ENCODE measurements around the gene ARFGAP1. TPM values are rescaled to one million over a fixed set of nuclear protein-coding genes. Genes with fewer than 3 reads are reported as not detected.

ARFGAP1 gene
- total RNA-seq, 1 experiment from 2014 or later = 63.0 TPM

DNA sequence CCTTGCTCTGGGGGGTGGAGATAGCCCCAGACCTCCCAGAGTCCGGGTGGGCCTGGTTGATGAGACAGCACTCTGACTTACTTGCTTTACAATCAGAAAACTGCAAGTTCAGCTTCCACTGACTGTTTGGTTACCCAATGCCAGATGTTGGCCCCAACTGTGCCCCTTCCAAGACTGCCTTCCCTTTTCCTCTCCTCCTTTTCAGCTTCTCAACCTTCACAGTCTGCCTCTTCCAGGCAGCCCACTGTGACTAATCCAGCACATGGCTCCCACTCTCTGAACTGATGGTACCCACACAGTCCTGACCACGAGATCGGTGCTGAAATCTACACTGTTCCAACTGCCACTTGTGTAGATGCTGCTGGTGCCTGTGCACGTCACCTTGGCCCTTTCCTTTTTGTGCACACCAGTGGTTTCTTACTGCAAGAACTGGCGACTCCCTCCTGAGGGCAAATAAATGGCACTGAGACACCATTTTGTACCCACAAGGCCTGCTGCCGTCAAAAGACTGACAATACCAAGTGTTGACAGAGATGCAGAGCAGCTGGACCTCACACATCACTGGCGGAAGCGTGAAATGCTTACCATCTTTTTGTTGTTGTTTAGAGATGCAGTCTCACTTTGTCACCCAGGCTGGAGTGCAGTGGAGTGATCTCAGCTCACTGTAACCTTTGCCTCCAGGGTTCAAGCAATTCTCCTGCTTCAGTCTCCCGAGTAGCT lies 1.8 kb upstream of the ARFGAP1 start:
- H3K4me3 ChIP-seq = no peak overlapping the region
- H3K36me3 ChIP-seq = peaks cover 19% of the 10 kb centered on the region
- H3K4me1 ChIP-seq (replicated peaks) = peaks cover 12% of the 10 kb centered on the region
- H3K9me3 ChIP-seq (replicated peaks) = no peaks in the 10 kb centered on the region
- DNase-seq (ENCODE audit: low read depth in 1 of 2, low spot score in 2 of 2) = no peak
- no peak overlapping the region for H3K27ac ChIP-seq
- H3K27me3 ChIP-seq (replicated peaks) = peaks cover 18% of the 10 kb centered on the region

DNA sequence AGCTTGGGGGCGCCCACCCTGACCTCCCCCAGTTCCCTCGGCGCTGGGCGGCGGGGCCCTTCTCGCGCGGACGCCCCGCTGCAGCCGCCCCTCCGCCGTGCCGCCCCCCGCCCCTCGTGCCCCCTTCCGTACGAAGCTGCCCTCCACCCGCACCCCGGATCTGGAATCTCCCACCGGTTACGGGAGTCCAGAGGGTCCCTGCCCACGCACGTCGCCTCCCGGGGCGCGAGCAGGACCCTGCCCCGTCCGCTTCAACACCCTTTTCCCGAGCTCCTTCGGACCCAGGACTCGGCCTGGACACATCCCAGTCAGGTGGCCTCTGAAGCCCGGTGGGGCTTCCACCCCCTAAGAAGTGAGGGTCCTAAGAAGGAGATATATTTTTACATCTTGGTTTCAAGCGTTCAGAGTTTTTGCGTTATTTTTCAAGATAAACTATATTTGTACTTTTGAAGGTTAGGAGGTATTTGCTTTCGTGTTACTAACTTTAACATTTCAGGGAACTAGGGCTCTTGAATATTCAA lies 506 bp downstream of the ARFGAP1 start:
- Histone ChIP-seq H3K36me3 (peaks cover 42% of the 10 kb centered on the region), H3K27me3 (replicated peaks) (peaks cover 7% of the 10 kb centered on the region), H3K4me1 (replicated peaks) (peaks cover 12% of the 10 kb centered on the region), H3K9me3 (replicated peaks) (no peaks in the 10 kb centered on the region), H3K27ac (peak overlapping the region; percentile 66; the same call in 1 of the 2 replicates), H3K4me3 (peak overlapping the region; percentile 99)
- no peak for DNase-seq (ENCODE audit: low read depth in 1 of 2, low spot score in 2 of 2)

DNA sequence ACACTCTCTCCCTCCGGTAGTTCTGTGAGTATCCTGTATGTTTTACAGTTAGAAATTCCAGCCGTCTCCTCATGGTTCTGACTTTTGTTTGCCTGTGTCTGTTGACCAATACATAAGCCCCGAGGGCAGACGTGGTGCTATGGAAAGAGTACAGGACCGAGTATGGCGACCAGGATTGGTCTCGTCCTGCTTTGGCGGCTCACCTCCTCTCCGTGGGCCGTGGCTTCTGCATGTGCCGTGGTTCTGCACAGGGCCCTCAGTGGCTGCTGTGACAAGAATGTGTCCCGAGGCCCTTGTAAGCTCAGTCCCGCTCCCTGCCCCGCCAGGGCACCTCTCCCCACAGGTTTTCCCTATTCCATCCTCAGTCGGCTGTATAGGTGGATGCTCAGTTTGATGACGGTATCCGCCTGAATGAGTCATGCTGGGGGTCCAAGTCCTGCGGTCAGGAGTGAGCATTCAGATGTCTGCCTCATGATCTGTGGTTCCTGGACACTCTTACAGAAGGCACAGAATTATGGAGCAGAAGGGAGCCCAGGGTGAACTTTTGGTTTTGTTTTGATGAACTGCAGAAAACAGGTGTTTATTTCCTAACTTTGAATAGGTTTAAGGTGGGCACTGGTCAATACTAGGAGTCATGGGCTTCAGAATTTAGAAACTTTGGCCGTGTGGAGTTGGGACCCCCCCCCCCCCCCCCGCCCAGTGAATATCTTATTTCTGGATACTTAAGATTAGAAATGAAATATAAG lies 1.2 kb downstream of the ARFGAP1 start:
- H3K27me3 ChIP-seq (replicated peaks) = no peaks in the 10 kb centered on the region; the same call in none of the 2 replicates
- peaks cover 12% of the 10 kb centered on the region for H3K4me1 ChIP-seq (replicated peaks)
- no peaks in the 10 kb centered on the region for H3K9me3 ChIP-seq (replicated peaks)
- peak overlapping the region; percentile 99 for H3K4me3 ChIP-seq
- peaks cover 49% of the 10 kb centered on the region for H3K36me3 ChIP-seq
- peak overlapping the region; percentile 66; the same call in 1 of the 2 replicates for H3K27ac ChIP-seq
- peak; percentile 47 to 70 for DNase-seq (ENCODE audit: low read depth in 1 of 2, low spot score in 2 of 2)

DNA sequence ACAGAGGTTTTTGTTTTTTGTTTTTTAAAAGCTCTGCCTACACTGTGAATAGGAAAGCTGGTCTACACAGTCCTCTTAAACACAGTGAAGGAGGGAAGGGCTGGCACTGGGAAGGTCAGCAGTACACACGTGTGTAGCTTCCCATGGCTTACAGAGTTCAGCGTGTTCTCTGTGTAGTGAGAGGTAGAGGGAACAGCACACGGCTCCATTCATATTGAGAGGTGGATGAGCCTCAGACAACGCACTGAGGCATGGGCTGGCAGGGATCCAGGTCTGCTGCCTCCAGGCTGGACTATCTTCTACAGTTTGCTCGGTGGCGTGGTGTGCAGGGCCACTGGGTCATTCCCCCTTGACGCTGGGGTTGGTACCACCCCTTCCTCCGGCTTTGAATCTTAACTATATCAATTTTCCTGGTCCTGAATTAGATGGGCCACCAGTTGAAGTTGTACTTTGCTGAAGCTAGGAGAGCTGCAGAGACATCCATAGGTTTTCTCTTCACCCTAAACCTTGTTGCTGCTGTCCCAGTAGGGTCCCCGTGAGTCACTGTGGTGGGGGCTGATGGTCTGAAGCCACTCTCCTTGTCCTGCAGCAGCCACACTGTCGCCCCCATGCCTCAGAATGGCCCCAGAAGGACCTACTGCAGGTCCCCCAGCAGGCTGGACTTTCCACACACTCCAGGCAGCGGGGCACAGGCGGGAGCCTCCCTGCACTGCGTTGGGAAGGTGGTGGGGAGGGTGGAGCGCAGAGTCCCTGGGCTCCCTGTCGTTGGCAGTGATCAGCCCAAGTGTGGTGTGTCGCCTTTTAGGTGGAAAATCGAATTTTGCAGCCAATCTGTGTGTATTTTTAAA lies 2.0 kb downstream of the ARFGAP1 start:
- Histone ChIP-seq H3K36me3 (peaks cover 57% of the 10 kb centered on the region), H3K4me3 (no peak overlapping the region), H3K4me1 (replicated peaks) (peaks cover 12% of the 10 kb centered on the region), H3K27me3 (replicated peaks) (no peaks in the 10 kb centered on the region; the same call in none of the 2 replicates), H3K9me3 (replicated peaks) (no peaks in the 10 kb centered on the region), H3K27ac (no peak overlapping the region)
- no peak for DNase-seq (ENCODE audit: low read depth in 1 of 2, low spot score in 2 of 2)

DNA sequence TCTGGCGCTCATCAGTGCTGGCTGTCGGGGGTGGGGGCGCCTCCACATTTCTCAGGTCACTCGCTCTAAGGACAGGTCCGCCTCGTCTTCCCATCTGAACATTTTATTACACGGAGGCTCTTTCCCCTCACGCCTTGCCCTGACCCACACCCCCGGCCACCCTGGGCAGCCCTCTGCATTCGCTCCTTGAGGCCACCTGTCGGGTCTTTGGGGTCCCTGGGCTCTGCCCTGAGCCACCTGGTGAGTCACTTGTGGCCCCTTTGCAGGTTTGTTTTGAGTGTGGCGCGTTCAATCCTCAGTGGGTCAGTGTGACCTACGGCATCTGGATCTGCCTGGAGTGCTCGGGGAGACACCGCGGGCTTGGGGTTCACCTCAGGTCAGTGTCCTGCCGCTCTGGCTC lies 3.2 kb downstream of the ARFGAP1 start:
- Histone ChIP-seq H3K36me3 (peaks cover 68% of the 10 kb centered on the region), H3K4me3 (no peak overlapping the region), H3K9me3 (replicated peaks) (no peaks in the 10 kb centered on the region), H3K27me3 (replicated peaks) (no peaks in the 10 kb centered on the region; the same call in none of the 2 replicates), H3K4me1 (replicated peaks) (peaks cover 12% of the 10 kb centered on the region), H3K27ac (no peak overlapping the region)
- no peak for DNase-seq (ENCODE audit: low read depth in 1 of 2, low spot score in 2 of 2)

DNA sequence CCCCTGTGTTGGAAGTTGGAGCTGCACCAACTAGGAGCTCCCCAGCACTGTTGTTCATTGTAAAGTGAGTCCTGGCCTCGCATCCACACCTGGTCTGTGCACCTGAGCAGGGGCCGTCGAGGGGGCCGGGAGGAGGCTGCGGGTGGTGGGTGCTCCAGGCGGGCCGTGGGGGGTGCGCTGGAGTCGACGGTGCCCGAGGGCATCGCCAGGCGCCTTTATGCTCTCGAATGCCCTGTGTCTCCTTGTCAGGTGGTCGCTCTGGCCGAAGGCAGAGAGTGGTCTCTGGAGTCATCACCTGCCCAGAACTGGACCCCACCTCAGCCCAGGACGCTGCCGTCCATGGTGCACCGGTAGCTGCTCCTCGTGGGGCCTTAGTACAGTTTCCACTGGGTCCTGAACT lies 4.3 kb downstream of the ARFGAP1 start:
- no peak for DNase-seq (ENCODE audit: low read depth in 1 of 2, low spot score in 2 of 2)
- Histone ChIP-seq H3K4me3 (no peak overlapping the region), H3K9me3 (replicated peaks) (no peaks in the 10 kb centered on the region), H3K27ac (no peak overlapping the region), H3K4me1 (replicated peaks) (peaks cover 12% of the 10 kb centered on the region), H3K36me3 (peaks cover 79% of the 10 kb centered on the region), H3K27me3 (replicated peaks) (no peaks in the 10 kb centered on the region; the same call in 1 of the 2 replicates)

DNA sequence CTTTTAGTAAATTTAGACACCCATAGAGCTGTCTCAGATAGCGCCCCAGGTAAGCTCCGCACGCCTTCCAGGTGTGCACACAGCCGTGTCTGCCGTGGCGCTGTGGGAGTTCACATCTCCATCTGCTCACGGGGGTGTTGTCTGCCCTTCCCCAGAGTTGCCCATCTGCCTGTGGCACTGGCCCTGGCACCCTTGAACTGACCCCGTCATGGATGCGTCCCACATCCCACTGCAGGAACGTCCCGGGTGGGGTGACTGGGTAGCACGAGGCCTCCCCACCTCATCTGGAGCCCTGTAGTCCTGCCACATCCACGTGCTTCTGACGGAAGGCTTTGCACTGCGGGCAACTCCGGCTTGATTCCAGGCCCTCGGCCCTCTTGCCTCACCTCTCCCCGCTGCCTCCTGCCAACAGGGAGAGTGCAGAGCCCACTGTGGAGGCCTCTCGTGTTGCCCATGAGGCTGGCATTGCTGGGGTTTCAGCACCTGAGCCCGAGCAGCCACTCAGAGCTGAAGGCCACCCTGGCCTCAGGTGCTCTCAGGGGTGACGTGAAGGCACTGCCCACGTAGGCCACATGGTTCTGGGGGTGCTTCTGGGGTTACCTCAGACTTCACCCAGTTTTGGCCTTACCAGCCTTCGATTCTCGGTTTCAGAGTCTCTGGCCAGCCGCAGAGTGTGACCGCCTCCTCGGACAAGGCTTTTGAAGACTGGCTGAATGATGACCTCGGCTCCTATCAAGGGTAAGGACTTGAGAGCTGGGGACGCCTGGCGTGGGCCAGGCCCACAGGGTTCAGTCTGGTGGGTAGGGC lies 5.1 kb downstream of the ARFGAP1 start:
- peaks cover 83% of the 10 kb centered on the region for H3K36me3 ChIP-seq
- H3K4me1 ChIP-seq (replicated peaks) = peaks cover 12% of the 10 kb centered on the region
- H3K27me3 ChIP-seq (replicated peaks) = no peaks in the 10 kb centered on the region
- no peaks in the 10 kb centered on the region for H3K9me3 ChIP-seq (replicated peaks)
- H3K4me3 ChIP-seq = no peak overlapping the region
- no peak for DNase-seq (ENCODE audit: low read depth in 1 of 2, low spot score in 2 of 2)
- H3K27ac ChIP-seq = no peak overlapping the region

DNA sequence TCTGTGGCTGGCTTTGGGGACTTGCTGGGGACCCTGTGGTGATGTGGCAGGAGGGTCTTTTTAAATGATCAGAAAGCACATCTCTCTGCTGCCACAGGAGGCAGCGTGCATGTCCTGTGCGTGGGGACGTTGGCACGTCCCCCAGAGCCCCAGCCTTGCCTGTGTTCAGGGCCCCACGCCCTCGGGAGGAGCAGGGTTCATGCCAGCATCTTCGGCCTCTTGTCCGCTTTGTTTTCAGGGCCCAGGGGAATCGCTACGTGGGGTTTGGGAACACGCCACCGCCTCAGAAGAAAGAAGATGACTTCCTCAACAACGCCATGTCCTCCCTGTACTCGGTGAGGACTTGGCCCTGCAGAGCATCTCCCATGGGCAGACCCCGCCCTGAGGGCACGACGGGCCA lies 6.0 kb downstream of the ARFGAP1 start:
- no peak overlapping the region for H3K27ac ChIP-seq
- no peaks in the 10 kb centered on the region for H3K27me3 ChIP-seq (replicated peaks)
- H3K36me3 ChIP-seq = peaks cover 91% of the 10 kb centered on the region
- DNase-seq (ENCODE audit: low read depth in 1 of 2, low spot score in 2 of 2) = no peak
- H3K4me1 ChIP-seq (replicated peaks) = peaks cover 7% of the 10 kb centered on the region
- H3K4me3 ChIP-seq = no peak overlapping the region
- H3K9me3 ChIP-seq (replicated peaks) = no peaks in the 10 kb centered on the region

DNA sequence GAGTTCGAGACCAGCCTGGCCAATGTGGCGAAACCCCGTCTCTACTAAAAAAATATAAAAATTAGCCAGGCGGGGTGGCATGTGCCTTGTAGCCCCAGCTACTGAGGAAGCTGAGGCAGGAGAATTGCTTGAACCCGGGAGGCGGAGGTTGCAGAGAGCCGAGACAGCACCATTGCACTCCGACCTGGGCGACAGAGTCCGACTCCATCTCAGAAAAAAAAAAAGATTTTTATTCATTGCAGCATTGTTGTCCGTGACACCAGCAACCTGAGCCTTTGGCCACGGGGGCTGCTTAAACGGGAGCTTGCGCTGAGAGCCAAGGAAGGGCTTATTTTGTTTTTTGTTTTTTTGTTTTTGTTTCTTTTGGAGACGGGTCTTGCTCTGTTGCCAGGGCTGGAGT lies 7.3 kb downstream of the ARFGAP1 start:
- Histone ChIP-seq H3K9me3 (replicated peaks) (no peaks in the 10 kb centered on the region), H3K36me3 (peaks cover 94% of the 10 kb centered on the region)

DNA sequence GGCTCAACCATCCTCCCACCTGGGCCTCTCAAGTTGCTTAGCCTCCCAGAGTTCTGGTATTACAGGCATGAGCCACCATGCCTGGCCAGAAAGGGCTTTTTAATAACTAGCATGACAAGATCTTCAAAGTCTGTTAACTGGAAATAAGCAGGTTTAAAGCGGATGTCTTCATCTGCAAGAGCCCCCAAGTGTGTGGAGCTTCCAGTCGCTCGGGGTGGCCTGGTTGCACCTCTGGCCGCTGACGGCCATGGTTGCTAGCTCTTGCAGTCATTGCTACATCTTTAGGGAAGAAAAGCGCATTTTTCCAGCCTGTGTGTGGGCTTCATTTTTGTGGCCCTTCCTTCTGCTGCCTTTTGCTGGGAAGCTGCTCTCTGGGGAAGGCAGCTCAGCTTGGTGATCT lies 7.8 kb downstream of the ARFGAP1 start:
- H3K36me3 ChIP-seq = peaks cover 94% of the 10 kb centered on the region
- no peaks in the 10 kb centered on the region for H3K4me1 ChIP-seq (replicated peaks)
- H3K9me3 ChIP-seq (replicated peaks) = no peaks in the 10 kb centered on the region
- H3K27me3 ChIP-seq (replicated peaks) = no peaks in the 10 kb centered on the region
- H3K4me3 ChIP-seq = no peak overlapping the region
- no peak overlapping the region for H3K27ac ChIP-seq
- DNase-seq (ENCODE audit: low read depth in 1 of 2, low spot score in 2 of 2) = no peak

More for the DNA sequence above, 7.3 kb downstream of the ARFGAP1 start:
- no peak for DNase-seq (ENCODE audit: low read depth in 1 of 2, low spot score in 2 of 2)
- Histone ChIP-seq H3K27me3 (replicated peaks) (no peaks in the 10 kb centered on the region), H3K27ac (no peak overlapping the region), H3K4me1 (replicated peaks) (no peaks in the 10 kb centered on the region), H3K4me3 (no peak overlapping the region)

DNA sequence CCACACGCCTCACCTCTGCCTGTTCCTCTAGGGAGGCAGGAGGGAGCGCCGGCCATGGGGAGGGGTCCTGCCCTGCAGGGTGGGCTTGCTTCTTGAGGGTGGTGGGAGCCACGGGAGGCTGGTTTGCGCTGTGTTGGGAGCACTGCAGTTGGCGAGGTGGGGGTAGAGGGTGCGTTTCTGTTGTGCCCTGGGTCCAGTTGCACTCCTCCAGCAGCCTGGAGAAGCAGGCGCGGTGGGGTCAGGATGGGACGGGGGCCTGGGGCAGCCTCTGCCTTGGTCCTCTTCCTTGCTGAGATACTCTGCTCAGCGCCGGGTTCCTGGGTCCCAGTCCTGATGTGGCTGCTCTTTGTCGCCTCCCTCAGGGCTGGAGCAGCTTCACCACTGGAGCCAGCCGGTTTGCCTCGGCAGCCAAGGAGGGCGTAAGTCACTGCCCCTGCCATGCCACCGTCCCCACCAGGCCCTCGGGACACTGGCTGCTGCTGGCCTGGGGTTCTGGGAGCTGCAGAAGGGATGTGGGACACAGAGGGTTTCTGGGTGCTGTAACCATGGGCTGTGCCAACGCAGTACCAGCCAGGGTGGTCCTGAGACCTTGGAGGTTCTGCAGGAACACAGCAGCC lies 8.4 kb downstream of the ARFGAP1 start:
- peaks cover 94% of the 10 kb centered on the region for H3K36me3 ChIP-seq
- no peaks in the 10 kb centered on the region for H3K27me3 ChIP-seq (replicated peaks)
- DNase-seq (ENCODE audit: low read depth in 1 of 2, low spot score in 2 of 2) = no peak

DNA sequence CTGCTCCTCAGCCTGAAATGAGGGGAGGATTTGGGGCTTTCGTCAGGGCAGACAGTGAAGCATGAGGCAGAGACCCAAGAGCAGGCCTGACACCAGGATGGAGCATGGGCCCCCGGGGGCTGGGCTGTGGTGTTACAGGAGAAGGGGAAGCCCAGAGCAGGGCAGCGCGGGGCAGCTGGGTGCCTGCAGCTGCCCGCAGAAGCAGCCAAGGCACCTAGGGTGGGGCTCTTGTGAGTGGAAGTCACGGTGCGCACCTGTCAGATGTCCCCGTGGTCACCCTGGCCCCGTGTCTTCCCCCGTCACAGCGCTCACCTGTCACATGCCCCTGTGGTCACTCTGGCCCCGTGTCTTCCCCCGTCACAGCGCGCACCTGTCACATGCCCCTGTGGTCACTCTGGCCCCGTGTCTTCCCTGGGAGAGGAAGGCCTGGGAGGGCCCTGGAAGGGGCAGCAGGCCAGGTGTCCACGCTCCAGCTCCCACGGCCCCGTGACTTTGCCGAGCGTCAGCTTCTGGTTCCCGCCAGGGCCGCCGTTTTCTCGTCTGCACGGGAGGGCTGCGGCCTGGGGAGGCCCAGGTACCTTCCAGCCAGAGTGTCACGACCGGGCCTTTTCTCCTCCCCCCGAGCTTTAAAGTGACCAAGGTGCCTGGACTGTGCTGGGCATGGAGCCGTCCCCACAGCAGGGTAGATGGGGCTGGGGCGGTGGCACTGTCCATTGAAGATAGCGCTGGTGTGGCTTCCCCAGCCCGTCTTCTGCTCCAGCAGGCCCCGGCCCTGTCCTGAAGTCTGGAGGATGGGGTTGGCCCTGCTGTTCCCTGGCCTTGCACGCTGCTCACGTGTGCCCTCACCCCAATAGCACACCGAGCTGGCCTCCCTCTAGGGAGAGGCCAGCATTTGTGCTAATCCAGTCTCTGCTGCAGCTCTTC lies 9.4 kb downstream of the ARFGAP1 start:
- no peak overlapping the region for H3K4me3 ChIP-seq

More for the DNA sequence above, 8.4 kb downstream of the ARFGAP1 start:
- no peak overlapping the region for H3K4me3 ChIP-seq
- no peaks in the 10 kb centered on the region for H3K9me3 ChIP-seq (replicated peaks)
- no peak overlapping the region for H3K27ac ChIP-seq
- no peaks in the 10 kb centered on the region for H3K4me1 ChIP-seq (replicated peaks)

More for the DNA sequence above, 9.4 kb downstream of the ARFGAP1 start:
- H3K36me3 ChIP-seq = peaks cover 88% of the 10 kb centered on the region
- no peaks in the 10 kb centered on the region for H3K4me1 ChIP-seq (replicated peaks)
- no peaks in the 10 kb centered on the region for H3K27me3 ChIP-seq (replicated peaks)
- H3K27ac ChIP-seq = no peak overlapping the region
- H3K9me3 ChIP-seq (replicated peaks) = no peaks in the 10 kb centered on the region
- DNase-seq (ENCODE audit: low read depth in 1 of 2, low spot score in 2 of 2) = no peak

All from SJSA1 (cell line).